PC-3 (cell line): Measurements from ENCODE around the gene COL19A1. TPM values are rescaled to one million over a fixed set of nuclear protein-coding genes. Genes with fewer than 3 reads are reported as not detected.

Experiments
- ATAC-seq: fragments of 200-7000 bp; cut with Tn5 transposase; 2 replicates; pipeline ENCODE4 v1.9.1; 2020; ENCODE audit warnings: mild to moderate bottlenecking, moderate library complexity
- BruUV-seq: library from RNA; stranded (reverse); fragments of 400-500 nt; replicated peaks from 2 replicates; lab custom pipeline; 2021; lab: Mats Ljungman, UMichigan
- CTCF ChIA-PET: fragments of 300-600 bp; sonication (Branson Sonifier 250); formaldehyde crosslinking; loops from one replicate; lab custom pipeline; 2022; ENCODE audit warnings: antibody characterized with exemption; lab: Charles Lee
- POLR2A ChIA-PET: fragments of 300-600 bp; sonication (Branson Sonifier 250); formaldehyde crosslinking; loops from one replicate; lab custom pipeline; 2022; ENCODE audit warnings: antibody characterized with exemption; ENCODE audit not compliant: unreplicated experiment; lab: Charles Lee
- DNase-seq: peaks from one replicate; pipeline ENCODE4 v3.0.0-alpha.2; 2015
- H2AFZ ChIP-seq: fragments of 300-600 bp; sonication (generic); 2 replicates; pipeline ENCODE4 v1.6.0; 2016; ENCODE audit warnings: antibody characterized with exemption, low read length
- H3F3A ChIP-seq: fragments of 300-600 bp; sonication (generic); one replicate; pipeline ENCODE4 v1.6.0; 2017; ENCODE audit warnings: antibody characterized with exemption, low read length, control low read depth, mild to moderate bottlenecking; ENCODE audit not compliant: unreplicated experiment
- H3K27ac ChIP-seq: fragments of 300-600 bp; sonication (generic); 2 replicates; pipeline ENCODE4 v1.5.1; 2016; ENCODE audit warnings: mild to moderate bottlenecking, low read length
- H3K27me3 ChIP-seq: fragments of 300-600 bp; sonication (generic); 2 replicates; pipeline ENCODE4 v1.6.1; 2016; ENCODE audit warnings: low read length, mixed read lengths
- H3K36me3 ChIP-seq: fragments of 300-600 bp; sonication (generic); 2 replicates; pipeline ENCODE4 v1.6.1; 2016; ENCODE audit warnings: low read depth, mixed run types, low read length, mixed read lengths
- H3K4me1 ChIP-seq: fragments of 300-600 bp; sonication (generic); 2 replicates; pipeline ENCODE4 v1.5.1; 2016; ENCODE audit warnings: low read length; ENCODE audit not compliant: insufficient read depth
- H3K4me2 ChIP-seq: fragments of 300-600 bp; sonication (generic); 2 replicates; pipeline ENCODE4 v1.6.0; 2016; ENCODE audit warnings: low read length
- H3K4me3 ChIP-seq: fragments of 300-600 bp; sonication (generic); 2 replicates; pipeline ENCODE4 v1.5.1; 2016; ENCODE audit warnings: mild to moderate bottlenecking, low read length, mixed read lengths
- H3K79me2 ChIP-seq: fragments of 300-600 bp; sonication (generic); 2 replicates; pipeline ENCODE4 v1.6.1; 2017; ENCODE audit warnings: low read length, mixed read lengths
- H3K9ac ChIP-seq: fragments of 300-600 bp; sonication (generic); 2 replicates; pipeline ENCODE4 v1.6.0; 2016; ENCODE audit warnings: mild to moderate bottlenecking, low read length
- H3K9me2 ChIP-seq: fragments of 300-600 bp; sonication (generic); replicated peaks from 2 replicates; pipeline ENCODE4 v1.6.1; 2016; ENCODE audit warnings: mixed run types, low read length, mixed read lengths
- H3K9me3 ChIP-seq: fragments of 300-600 bp; sonication (generic); 2 replicates; pipeline ENCODE4 v1.6.1; 2016; ENCODE audit warnings: low read length, mixed read lengths
- H4K20me1 ChIP-seq: fragments of 300-600 bp; sonication (generic); 2 replicates; pipeline ENCODE4 v1.6.1; 2016; ENCODE audit warnings: low read length, mixed read lengths
- CTCF ChIP-seq: fragments of 300-600 bp; sonication (generic); conservative IDR thresholded peaks from 2 replicates; pipeline ENCODE4 v1.5.1; 2017; ENCODE audit warnings: antibody characterized with exemption, low read depth, mild to moderate bottlenecking, low read length
- EZH2 ChIP-seq: fragments of 300-600 bp; sonication (generic); IDR thresholded peaks from one replicate; pipeline ENCODE4 v1.6.1; 2017; ENCODE audit warnings: antibody characterized with exemption, mild to moderate bottlenecking, low read length; ENCODE audit not compliant: unreplicated experiment
- EZH2phosphoT487 ChIP-seq: fragments of 300-600 bp; sonication (generic); IDR thresholded peaks from 2 replicates; pipeline ENCODE4 v1.6.1; 2018; ENCODE audit warnings: mild to moderate bottlenecking, antibody characterized with exemption, low read length, borderline replicate concordance
- intact Hi-C: fragments of 100-400 bp; cut with micrococcal nuclease; formaldehyde crosslinking; loops from 2 replicates; pipeline ENCODE4 v1.9.0; 2023
- total RNA-seq: library from RNA; depleted of rRNA; stranded (reverse); fragments of >200 nt; gene quantifications from 2 replicates; pipeline ENCODE4 v1.2.3, GENCODE V29; 2014; rRNA removed

COL19A1 gene
- total RNA-seq, 1 experiment from 2014 or later = not detected

GRCh38 chr6:70257768-70258273, 391.5 kb downstream of the COL19A1 start:
- ChIA-PET POLR2A (no interaction called here), CTCF (no interaction called here)
- intact Hi-C loops = no loop called here
- ATAC-seq (no peak), DNase-seq (peak; percentile 16)
- H3K9me2 ChIP-seq = no peaks in the 10 kb centered on the region
- H3K27me3 ChIP-seq = no peaks in the 10 kb centered on the region
- H2AFZ ChIP-seq = no peak overlapping the region
- no peak overlapping the region for H3K9ac ChIP-seq
- H3F3A ChIP-seq = no peaks in the 10 kb centered on the region
- no peaks in the 10 kb centered on the region for H3K36me3 ChIP-seq
- no peak overlapping the region for H3K4me3 ChIP-seq
- H3K4me2 ChIP-seq = no peak overlapping the region
- TF ChIP-seq EZH2phosphoT487 (no peak), CTCF (no peak), EZH2 (no peak)
- H3K79me2 ChIP-seq = no peaks in the 10 kb centered on the region
- H3K9me3 ChIP-seq = no peaks in the 10 kb centered on the region
- H3K4me1 ChIP-seq = no peaks in the 10 kb centered on the region
- H4K20me1 ChIP-seq = no peaks in the 10 kb centered on the region
- no TSS peak for BruUV-seq
- no peak overlapping the region for H3K27ac ChIP-seq

- DNase-seq (no peak), ATAC-seq (no peak)
- ChIA-PET POLR2A (no interaction called here), CTCF (no interaction called here)
- Histone ChIP-seq H3K4me1 (no peaks in the 10 kb centered on the region), H3K79me2 (no peaks in the 10 kb centered on the region), H3K36me3 (no peaks in the 10 kb centered on the region), H3K9me2 (no peaks in the 10 kb centered on the region), H3K9ac (no peak overlapping the region), H3K27ac (no peak overlapping the region), H3K27me3 (no peaks in the 10 kb centered on the region), H3K4me2 (no peak overlapping the region), H3F3A (no peaks in the 10 kb centered on the region), H4K20me1 (no peaks in the 10 kb centered on the region), H2AFZ (no peak overlapping the region), H3K9me3 (no peaks in the 10 kb centered on the region), H3K4me3 (no peak overlapping the region)
- intact Hi-C loops = no loop called here
- TF ChIP-seq EZH2 = no peak
- TF ChIP-seq CTCF = no peak
- TF ChIP-seq EZH2phosphoT487 = no peak
- no TSS peak for BruUV-seq
Measured at GRCh38 chr6:70258483-70258882, 392.1 kb downstream of the COL19A1 start.

Other genes with a start within 250 kb of the COL19A1 start
- gene LMBRD1, start 69.5 kb upstream of the COL19A1 start, total RNA-seq = 5.4 and 5.6 TPM in 2 replicates